GM19238 (cell line): ENCODE results near the gene SEC14L2.

Source experiments
- DNase-seq: peaks from one replicate; pipeline ENCODE4 v3.0.0; 2011; ENCODE audit warnings: low spot score; ENCODE audit not compliant: insufficient read length

Gene SEC14L2

DNA sequence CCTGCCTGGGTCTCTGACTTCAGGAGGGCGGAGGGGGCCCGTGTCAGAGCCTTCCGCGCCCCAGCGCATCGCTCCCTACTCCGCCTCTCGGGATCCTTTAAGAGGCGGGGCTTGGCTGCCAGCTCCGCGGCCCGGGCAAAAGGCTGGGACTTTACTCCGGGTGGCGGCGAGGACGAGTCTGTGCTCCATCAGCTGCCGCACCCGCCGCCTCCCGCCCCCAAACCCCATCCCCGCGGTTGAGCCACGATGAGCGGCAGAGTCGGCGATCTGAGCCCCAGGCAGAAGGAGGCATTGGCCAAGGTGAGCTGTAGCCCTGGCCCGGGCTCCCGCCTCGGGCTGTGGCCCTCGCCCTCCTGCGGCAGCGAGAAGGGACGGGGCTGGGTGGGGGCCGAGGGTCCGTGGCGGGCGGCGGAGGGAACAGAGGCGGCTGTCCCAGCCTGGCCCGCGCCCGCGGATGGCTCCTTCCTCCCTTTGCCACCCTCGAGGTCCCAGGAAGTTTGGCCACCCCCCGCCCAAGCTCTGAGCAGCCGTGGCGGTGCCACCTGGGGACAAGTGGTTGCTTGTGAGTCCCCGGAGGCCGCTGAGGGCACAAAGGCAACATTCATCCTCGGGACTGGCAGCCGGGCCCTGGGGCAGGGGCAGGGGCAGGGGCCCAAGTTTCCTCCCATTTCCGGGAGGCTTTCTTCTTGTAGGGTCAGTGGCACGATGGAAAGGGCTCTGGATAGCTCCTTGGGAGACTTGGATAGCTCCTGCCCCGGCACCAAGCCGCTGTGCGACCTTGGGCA, at the start of gene SEC14L2:
Gene SEC14L2, plus strand, starts transcription at position 148 of the 785 bp plus-strand sequence. Its CDS starts 99 bp downstream, at position 247.
- DNase-seq, result no peak

GRCh38 chr22:30347255-30347892, 49.4 kb upstream of the SEC14L2 start:
- no peak for DNase-seq

- no peak for DNase-seq
Measured at GRCh38 chr22:30348404-30348803, 48.4 kb upstream of the SEC14L2 start.

- DNase-seq, result no peak
Measured at GRCh38 chr22:30348809-30349208, 48.0 kb upstream of the SEC14L2 start.

DNA sequence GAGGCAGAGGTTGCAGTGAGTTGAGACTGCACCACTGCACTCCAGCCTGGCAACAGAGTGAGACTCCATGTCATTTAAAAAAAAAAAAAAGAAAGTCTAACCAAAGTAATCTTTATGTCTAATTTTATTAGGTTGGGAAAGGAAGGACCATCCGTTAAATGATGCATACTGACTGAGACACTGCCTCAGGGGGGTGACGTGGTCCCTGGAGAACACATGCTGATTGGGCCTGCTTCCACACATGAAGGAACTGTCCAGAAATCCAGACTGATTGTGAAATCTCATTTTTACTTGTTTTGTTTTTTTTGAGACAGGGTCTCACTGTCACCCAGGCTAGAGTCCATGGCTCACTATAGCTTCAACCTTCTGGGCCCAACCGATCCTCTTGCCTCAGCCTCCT, 45.6 kb upstream of the SEC14L2 start:
- no peak for DNase-seq

- no peak for DNase-seq
Measured at GRCh38 chr22:30354644-30355043, 42.2 kb upstream of the SEC14L2 start.

GRCh38 chr22:30356449-30357235, 40.2 kb upstream of the SEC14L2 start, which contains the start of the genes CCDC157 and SF3A1:
Gene CCDC157, plus strand, starts transcription at chr22:30357007. Its CDS starts 8,994 bp downstream, at chr22:30366001.
Gene SF3A1, minus strand, starts transcription at chr22:30356894. Its CDS starts 102 bp downstream, at chr22:30356792.
- DNase-seq, result peak; percentile 93

GRCh38 chr22:30357236-30357570, 39.6 kb upstream of the SEC14L2 start:
- DNase-seq, result no peak

DNA sequence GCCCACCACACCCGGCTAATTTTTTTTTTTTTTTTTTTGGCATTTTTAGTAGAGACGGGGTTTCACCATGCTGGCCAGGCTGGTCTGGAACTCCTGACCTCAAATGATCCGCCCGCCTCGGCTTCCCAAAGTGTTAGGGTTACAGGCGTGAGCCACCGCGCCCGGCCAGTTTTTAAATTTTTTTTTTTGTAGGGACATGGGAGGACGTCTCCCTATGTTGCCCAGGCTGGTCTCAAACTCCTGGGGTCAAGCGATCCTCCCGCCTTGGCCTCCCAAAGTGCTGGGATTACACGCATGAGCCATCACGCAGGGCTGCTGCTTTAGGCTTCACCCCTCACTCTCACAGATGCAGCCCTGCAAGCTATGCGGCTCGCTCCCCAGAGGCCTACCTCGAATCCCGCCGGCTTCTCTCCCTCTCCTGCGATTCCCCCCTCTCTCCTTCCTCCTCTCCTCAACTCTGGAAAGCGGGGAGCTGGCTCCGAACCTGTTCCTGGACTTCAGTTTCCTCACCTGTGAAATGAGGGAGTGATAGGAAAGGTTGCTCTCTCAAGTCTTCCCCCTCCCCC, 39.1 kb upstream of the SEC14L2 start:
- no peak for DNase-seq

DNA sequence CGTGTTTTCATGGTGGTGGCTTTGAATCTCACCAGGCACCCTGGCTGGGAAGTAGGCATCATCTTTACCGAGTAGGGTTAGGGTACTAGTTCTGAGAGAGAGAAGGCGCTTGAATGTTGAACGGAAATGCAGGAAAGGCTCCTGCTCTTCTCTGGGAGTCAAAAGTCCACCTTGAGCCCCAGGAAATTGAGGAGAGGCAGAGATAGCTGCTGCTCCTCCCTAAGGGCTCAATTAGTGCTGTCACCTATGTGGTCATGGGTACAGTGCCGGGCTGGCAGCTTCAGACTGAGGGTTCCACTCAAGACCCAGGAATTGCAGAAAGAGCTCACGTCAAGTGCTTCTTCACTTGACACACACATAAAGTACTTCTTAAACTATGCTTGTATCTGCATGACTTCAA, 38.3 kb upstream of the SEC14L2 start:
- DNase-seq, result no peak

GRCh38 chr22:30361916-30362650, 34.7 kb upstream of the SEC14L2 start:
- no peak for DNase-seq

DNA sequence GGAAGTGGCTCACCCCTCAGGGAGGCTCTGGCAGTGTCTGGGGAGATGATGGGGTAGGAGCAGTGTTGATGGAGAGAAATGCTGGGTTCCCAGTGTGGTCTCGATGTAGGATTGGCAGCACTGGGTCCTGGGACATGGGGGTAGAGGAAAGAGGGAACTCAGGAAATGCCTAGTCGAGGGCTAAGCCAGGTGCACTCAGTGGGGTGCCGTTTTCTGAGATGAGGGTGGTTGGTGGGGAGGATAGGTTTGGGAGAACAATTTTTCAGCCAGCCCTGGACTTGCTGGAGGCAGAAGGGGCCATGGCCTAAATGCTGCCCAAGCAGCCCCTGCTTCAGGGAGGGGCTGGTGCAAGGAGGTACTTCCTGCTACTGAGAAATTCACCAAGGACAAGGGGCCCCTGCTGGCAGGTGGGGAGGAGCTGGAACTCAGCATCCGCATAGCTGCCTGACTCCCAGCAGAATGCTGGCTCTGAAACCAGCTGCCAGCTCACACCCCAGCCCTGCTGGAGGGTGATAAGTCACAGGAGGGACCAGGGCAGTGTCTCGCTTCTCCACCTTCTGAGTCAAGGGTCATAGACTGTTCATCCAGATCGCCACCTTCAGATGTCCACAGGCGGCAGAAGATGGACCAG, 34.1 kb upstream of the SEC14L2 start:
- DNase-seq, result no peak

DNA sequence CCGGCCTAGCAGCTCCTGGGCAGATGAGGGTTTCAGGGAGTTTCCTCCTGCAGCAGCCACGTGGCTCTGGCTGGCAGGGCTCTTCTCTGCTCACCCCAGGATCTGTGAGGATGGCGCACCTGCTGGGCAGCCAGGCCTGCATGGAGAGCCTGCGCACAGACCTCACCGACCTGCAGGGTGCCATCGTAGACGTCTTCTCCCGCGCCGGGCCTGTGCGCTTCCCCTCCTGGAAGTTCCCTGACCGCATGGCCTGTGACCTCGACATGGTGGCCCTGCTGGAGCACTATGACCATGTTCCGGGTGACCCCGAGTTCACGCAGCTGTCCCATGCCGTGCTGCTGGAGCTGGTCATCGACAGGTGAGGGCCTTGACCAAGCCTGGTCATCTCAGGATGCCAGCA, 30.9 kb upstream of the SEC14L2 start:
- no peak for DNase-seq

DNA sequence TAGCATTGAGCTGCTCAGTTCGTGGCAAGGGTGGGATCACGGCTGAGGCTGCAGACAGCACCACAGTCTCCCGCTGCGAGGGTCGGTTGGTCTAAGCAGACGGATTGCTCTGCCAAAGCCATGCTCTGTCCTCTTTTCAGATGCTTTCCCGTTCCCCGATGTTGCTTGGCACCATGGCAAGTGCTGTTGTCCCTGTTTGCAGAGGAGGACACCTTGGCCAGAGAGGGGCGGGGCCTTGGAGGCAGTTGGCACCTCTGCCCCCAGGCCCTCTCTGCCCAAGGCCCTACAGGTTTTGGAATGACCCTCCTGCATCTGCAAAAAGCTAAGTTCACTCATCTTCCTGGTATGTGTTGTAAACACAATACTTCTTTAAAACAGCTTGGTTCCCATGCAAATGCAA, 28.4 kb upstream of the SEC14L2 start:
- DNase-seq, result no peak

GRCh38 chr22:30370641-30371230, 26.1 kb upstream of the SEC14L2 start:
- no peak for DNase-seq

GRCh38 chr22:30371321-30371720, 25.5 kb upstream of the SEC14L2 start:
- DNase-seq, result no peak

DNA sequence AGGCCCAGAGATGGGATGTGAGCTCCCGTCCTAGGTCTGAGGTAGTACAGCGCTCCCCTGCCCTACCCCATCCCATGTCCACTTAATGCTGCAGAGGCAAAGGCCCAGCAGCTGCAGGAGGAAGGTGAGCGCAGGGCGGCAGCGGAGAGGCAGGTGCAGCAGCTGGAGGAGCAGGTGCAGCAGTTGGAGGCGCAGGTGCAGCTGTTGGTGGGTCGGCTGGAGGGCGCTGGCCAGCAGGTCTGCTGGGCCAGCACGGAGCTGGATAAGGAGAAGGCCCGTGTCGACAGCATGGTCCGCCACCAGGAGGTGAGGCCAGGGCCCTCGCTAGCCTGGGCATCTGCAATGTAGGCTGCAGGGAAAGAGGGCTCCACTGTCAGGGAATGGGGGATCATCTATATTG, 24.8 kb upstream of the SEC14L2 start:
- DNase-seq, result no peak

DNA sequence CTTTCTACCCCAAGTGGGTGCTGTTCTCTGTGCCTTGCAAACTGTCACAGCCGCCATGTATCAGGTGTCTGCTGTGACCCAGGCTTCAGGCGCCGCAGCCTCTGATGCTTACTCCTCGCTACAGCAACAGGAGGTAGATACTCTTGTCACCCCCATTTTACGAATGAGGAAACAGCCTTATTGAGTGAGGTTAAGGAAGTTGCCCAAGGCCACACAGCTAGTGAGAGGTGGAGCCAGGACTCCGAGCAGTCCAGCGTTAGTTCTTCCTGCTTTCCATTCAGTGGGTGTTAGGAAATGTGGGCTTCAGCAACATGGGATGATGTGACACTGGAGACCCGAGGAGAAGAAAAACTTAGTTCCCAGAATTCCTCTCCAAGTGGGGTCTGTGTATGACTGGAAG, 23.9 kb upstream of the SEC14L2 start:
- DNase-seq, result no peak

- DNase-seq, result no peak
Measured at GRCh38 chr22:30373331-30374325, 23.2 kb upstream of the SEC14L2 start.
